Right lobe of liver (tissue), 4 donors: ENCODE measurements around the gene BPIFB3.

Experiments
- CTCF ChIP-seq, 4 donors: fragments of 200-600 bp in 3 of 4; fragments of 450-650 bp in 1 of 4; IDR thresholded peaks; one replicate each; pipeline versions ENCODE4 v1.5.1 to v1.8.0; 2016 to 2022; ENCODE audit warnings: antibody characterized with exemption in 4 of 4, mild to moderate bottlenecking in 2 of 4
- POLR2A ChIP-seq: fragments of 450-650 bp; IDR thresholded peaks from one replicate; pipeline ENCODE4 v1.6.1; 2017; ENCODE audit warnings: antibody characterized with exemption, mild to moderate bottlenecking
- donor health status: DM: no; HTN: no; CAD: no.
- donor health status: DM: no; HTN: no; CAD: no.
- donor health status: DM: no; HTN: yes; CAD: no.

DNA sequence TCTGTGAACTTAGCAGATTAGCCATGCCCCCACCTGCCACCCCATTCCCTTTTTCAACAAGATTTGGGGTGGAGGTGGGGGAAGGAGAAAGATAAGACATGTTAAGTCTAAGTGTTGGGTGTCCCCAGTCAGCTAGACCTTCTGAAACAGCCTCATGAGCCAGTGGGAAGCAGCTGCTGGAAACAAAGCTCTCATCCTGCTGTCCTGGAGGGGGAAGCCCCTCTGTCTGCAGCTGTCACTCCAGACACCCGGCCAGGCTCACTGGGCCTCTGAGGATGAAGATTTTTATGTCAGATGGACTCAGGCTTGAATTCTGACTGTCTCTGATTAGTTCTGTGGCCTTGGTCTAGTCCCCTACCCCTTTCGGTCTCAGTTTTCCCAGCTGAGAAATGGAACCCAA lies 1.1 kb downstream of the BPIFB3 start:
- no peak for TF ChIP-seq CTCF (IDR thresholded peaks at IDR 0.05)
- no peak for TF ChIP-seq POLR2A
